GM19395 (cell line): ENCODE data around the gene PPP1R7.
"Not testable (repeated sequence)": the region's sequence is repeated elsewhere in the genome, so short reads cannot be mapped to it uniquely, and the experiment has no call there.

ENCODE experiments used
- ATAC-seq: cut with Tn5 transposase; IDR thresholded peaks from one replicate; pipeline ENCODE4 v1.9.1; 2021; ENCODE audit warnings: mild to moderate bottlenecking, moderate library complexity; ENCODE audit not compliant: unreplicated experiment

The PPP1R7 gene

GRCh38 chr2:241191081-241191480 is 40.8 kb downstream of the PPP1R7 start:
- no peak for ATAC-seq

GRCh38 chr2:241193271-241193670 is 43.0 kb downstream of the PPP1R7 start:
- ATAC-seq = no peak

GRCh38 chr2:241194811-241195210 is 44.5 kb downstream of the PPP1R7 start:
- no peak for ATAC-seq

- no peak for ATAC-seq
Observed at GRCh38 chr2:241195506-241196130, 45.4 kb downstream of the PPP1R7 start.

- not testable (repeated sequence) for ATAC-seq
Observed at GRCh38 chr2:241197246-241197645, 47.0 kb downstream of the PPP1R7 start.

- no peak for ATAC-seq
Observed at GRCh38 chr2:241197947-241198346, 47.7 kb downstream of the PPP1R7 start.

- ATAC-seq = no peak
Observed at GRCh38 chr2:241198381-241199279, 48.4 kb downstream of the PPP1R7 start.

GRCh38 chr2:241199286-241199685 is 49.0 kb downstream of the PPP1R7 start:
- no peak for ATAC-seq

- no peak for ATAC-seq
Observed at GRCh38 chr2:241199897-241200821, 49.9 kb downstream of the PPP1R7 start.

- ATAC-seq = no peak
Observed at GRCh38 chr2:241200822-241201395, 50.6 kb downstream of the PPP1R7 start.

- ATAC-seq = no peak
Observed at GRCh38 chr2:241201445-241202267, 51.4 kb downstream of the PPP1R7 start.

GRCh38 chr2:241202268-241202585 is 52.0 kb downstream of the PPP1R7 start:
- no peak for ATAC-seq

- ATAC-seq = no peak
Observed at GRCh38 chr2:241202681-241203080, 52.4 kb downstream of the PPP1R7 start.

- no peak for ATAC-seq
Observed at GRCh38 chr2:241203218-241204009, 53.1 kb downstream of the PPP1R7 start.

GRCh38 chr2:241204010-241204384 is 53.7 kb downstream of the PPP1R7 start:
- ATAC-seq = no peak

GRCh38 chr2:241204490-241204889 is 54.2 kb downstream of the PPP1R7 start:
- ATAC-seq = no peak

- no peak for ATAC-seq
Observed at GRCh38 chr2:241205086-241205485, 54.8 kb downstream of the PPP1R7 start.

GRCh38 chr2:241207151-241207550 is 56.9 kb downstream of the PPP1R7 start:
- no peak for ATAC-seq

- no peak for ATAC-seq
Observed at GRCh38 chr2:241207641-241208040, 57.4 kb downstream of the PPP1R7 start.
